SK-N-SH treated with all-trans-retinoic acid at 6 μM for 48 hours (cell line): ENCODE results near the gene TTC31.

Experiments
- ATAC-seq: fragments of 200-7000 bp; cut with Tn5 transposase; 3 replicates; pipeline ENCODE4 v1.9.1; 2020; ENCODE audit warnings: mild to moderate bottlenecking, moderate library complexity
- ARNTL ChIP-seq: fragments of 450-650 bp; formaldehyde crosslinking; IDR thresholded peaks from 2 replicates; pipeline ENCODE4 v1.5.0; 2020; ENCODE audit warnings: low read depth, mild to moderate bottlenecking, moderate library complexity, borderline replicate concordance
- CREB5 ChIP-seq: fragments of 250-450 bp; sonication (Bioruptor Pico); IDR thresholded peaks from 2 replicates; pipeline ENCODE4 v1.5.1; 2020; ENCODE audit warnings: low read depth, mild to moderate bottlenecking, moderate library complexity
- CSDC2 ChIP-seq: fragments of 250-450 bp; sonication (Bioruptor Pico); IDR thresholded peaks from 2 replicates; pipeline ENCODE4 v1.5.0; 2020; ENCODE audit warnings: mild to moderate bottlenecking, moderate library complexity
- CSRNP3 ChIP-seq: fragments of 250-450 bp; sonication (Bioruptor Pico); IDR thresholded peaks from 2 replicates; pipeline ENCODE4 v1.5.1; 2021; ENCODE audit warnings: mild to moderate bottlenecking, moderate library complexity
- ESRRG ChIP-seq: fragments of 250-450 bp; sonication (Bioruptor Pico); IDR thresholded peaks from 2 replicates; pipeline ENCODE4 v1.6.1; 2021; ENCODE audit warnings: mild to moderate bottlenecking
- GLIS3 ChIP-seq: fragments of 250-450 bp; sonication (Bioruptor Pico); IDR thresholded peaks from 2 replicates; pipeline ENCODE4 v1.5.0; 2020; ENCODE audit warnings: mild to moderate bottlenecking, moderate library complexity
- OSR1 ChIP-seq: fragments of 250-450 bp; sonication (Bioruptor Pico); IDR thresholded peaks from 2 replicates; pipeline ENCODE4 v1.8.0; 2022; ENCODE audit warnings: moderate library complexity, mild to moderate bottlenecking, inconsistent platforms
- PATZ1 ChIP-seq: fragments of 250-450 bp; sonication (Bioruptor Pico); IDR thresholded peaks from 2 replicates; pipeline ENCODE4 v1.8.0; 2020; ENCODE audit warnings: mild to moderate bottlenecking, moderate library complexity, borderline replicate concordance
- POU6F1 ChIP-seq: fragments of 250-450 bp; sonication (Bioruptor Pico); IDR thresholded peaks from 2 replicates; pipeline ENCODE4 v1.8.0; 2021; ENCODE audit warnings: low read depth, mild to moderate bottlenecking, moderate library complexity, borderline replicate concordance
- RARB ChIP-seq: fragments of 250-450 bp; sonication (Bioruptor Pico); IDR thresholded peaks from 2 replicates; pipeline ENCODE4 v1.8.0; 2021; ENCODE audit warnings: mild to moderate bottlenecking, moderate library complexity
- SNAI2 ChIP-seq: fragments of 250-450 bp; sonication (Bioruptor Pico); IDR thresholded peaks from 2 replicates; pipeline ENCODE4 v1.5.0; 2020; ENCODE audit warnings: mild to moderate bottlenecking, moderate library complexity
- TCF4 ChIP-seq: fragments of 250-450 bp; sonication (Bioruptor Pico); IDR thresholded peaks from 2 replicates; pipeline ENCODE4 v1.8.0; 2021; ENCODE audit warnings: mild to moderate bottlenecking, moderate library complexity, borderline replicate concordance
- TOX ChIP-seq: fragments of 250-450 bp; sonication (Bioruptor Pico); IDR thresholded peaks from 2 replicates; pipeline ENCODE4 v1.8.0; 2021; ENCODE audit warnings: mild to moderate bottlenecking, moderate library complexity, borderline replicate concordance
- TSHZ2 ChIP-seq: fragments of 250-450 bp; sonication (Bioruptor Pico); IDR thresholded peaks from 2 replicates; pipeline ENCODE4 v1.5.0; 2020; ENCODE audit warnings: mild to moderate bottlenecking, moderate library complexity
- ZC3H10 ChIP-seq: fragments of 250-450 bp; sonication (Bioruptor Pico); IDR thresholded peaks from 2 replicates; pipeline ENCODE4 v1.5.1; 2021; ENCODE audit warnings: mild to moderate bottlenecking, moderate library complexity
- ZFP3 ChIP-seq: fragments of 250-450 bp; sonication (Bioruptor Pico); IDR thresholded peaks from 2 replicates; pipeline ENCODE4 v1.5.0; 2020; ENCODE audit warnings: mild to moderate bottlenecking, moderate library complexity
- ZFP30 ChIP-seq: fragments of 450-650 bp; formaldehyde crosslinking; IDR thresholded peaks from 2 replicates; pipeline ENCODE4 v1.5.0; 2022; ENCODE audit warnings: mild to moderate bottlenecking, moderate library complexity
- ZNF565 ChIP-seq: fragments of 450-650 bp; formaldehyde crosslinking; conservative IDR thresholded peaks from 2 replicates; pipeline ENCODE4 v1.5.0; 2020; ENCODE audit warnings: low read depth, mild to moderate bottlenecking, moderate library complexity
- ZNF70 ChIP-seq: fragments of 450-650 bp; formaldehyde crosslinking; IDR thresholded peaks from 2 replicates; pipeline ENCODE4 v1.5.0; 2020; ENCODE audit warnings: mild to moderate bottlenecking, moderate library complexity
- ZNF8 ChIP-seq: fragments of 450-650 bp; formaldehyde crosslinking; IDR thresholded peaks from 2 replicates; pipeline ENCODE4 v1.5.0; 2020; ENCODE audit warnings: mild to moderate bottlenecking, moderate library complexity

Gene TTC31

GRCh38 chr2:74525717-74526648, 43.1 kb downstream of the TTC31 start, which contains the start of gene DQX1:
DQX1 (minus strand) TSS chr2:74526231; CDS start chr2:74525729, 502 bp downstream.
- ATAC-seq: no peak

GRCh38 chr2:74526649-74527230, 43.9 kb downstream of the TTC31 start:
- no peak for TF ChIP-seq TOX (CRISPR knock-in tag)
- TF ChIP-seq CSDC2: no peak
- TF ChIP-seq ZNF565: no peak
- TF ChIP-seq GLIS3 (CRISPR knock-in tag): no peak
- TF ChIP-seq, all 23 proteins: peak for 0
- ATAC-seq: no peak

More at GRCh38 chr2:74525717-74526648, 43.1 kb downstream of the TTC31 start, which contains the start of gene DQX1:
- TF ChIP-seq RARB (CRISPR knock-in tag) (no peak), CSRNP3 (CRISPR knock-in tag) (no peak), PATZ1 (CRISPR knock-in tag) (no peak), CSDC2 (no peak), OSR1 (CRISPR knock-in tag) (no peak), ZNF565 (no peak), ZFP3 (CRISPR knock-in tag) (no peak), TCF4 (CRISPR knock-in tag) (no peak), ZNF70 (CRISPR knock-in tag) (no peak), TSHZ2 (CRISPR knock-in tag) (no peak), ESRRG (CRISPR knock-in tag) (no peak), ZNF8 (CRISPR knock-in tag) (no peak)
- TF ChIP-seq, all 23 proteins: peak for 0

- TF ChIP-seq CREB5 (CRISPR knock-in tag): no peak
These were observed 44.9 kb downstream of the TTC31 start for GRCh38 chr2:74527741-74528140.

GRCh38 chr2:74528600-74529356, 45.9 kb downstream of the TTC31 start:
- ATAC-seq: peak; percentile 0; the same call in 2 of the 3 replicates
- TF ChIP-seq TCF4 (CRISPR knock-in tag) (no peak), GLIS3 (CRISPR knock-in tag) (no peak), CSRNP3 (CRISPR knock-in tag) (no peak), ZNF70 (CRISPR knock-in tag) (no peak), ARNTL (CRISPR knock-in tag) (no peak), ESRRG (CRISPR knock-in tag) (no peak), ZFP30 (CRISPR knock-in tag) (no peak), POU6F1 (CRISPR knock-in tag) (no peak), PATZ1 (CRISPR knock-in tag) (no peak), SNAI2 (CRISPR knock-in tag) (no peak), ZC3H10 (no peak)

More at GRCh38 chr2:74527741-74528140, 44.9 kb downstream of the TTC31 start:
- ATAC-seq: no peak
